ENCODE measurements around the gene ATF1.

ATF1 gene

DNA sequence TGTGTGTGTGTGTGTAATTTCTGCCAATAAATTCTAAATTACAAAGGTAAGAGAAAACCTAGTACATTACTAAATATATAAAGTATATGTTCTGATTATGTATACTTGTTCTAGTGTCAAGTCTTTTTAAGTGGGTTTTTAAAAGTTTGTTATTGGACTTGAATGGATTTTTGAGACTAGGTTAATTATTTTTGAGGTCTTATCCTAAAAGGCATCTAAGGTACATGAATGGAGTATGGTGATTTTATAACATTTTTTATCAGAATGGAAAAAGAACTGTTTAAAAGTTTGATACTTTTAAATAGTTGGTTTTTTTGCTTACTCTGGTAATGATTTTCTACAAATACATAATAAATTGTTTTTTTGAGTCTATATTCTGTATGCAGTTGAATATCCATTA lies 56.3 kb downstream of the ATF1 start:
- TF ChIP-seq CTCF (IDR thresholded peaks at IDR 0.05): no peak

- TF ChIP-seq CTCF (IDR thresholded peaks at IDR 0.05): no peak
These were observed 58.2 kb downstream of the ATF1 start for GRCh38 chr12:50822082-50822481.

- TF ChIP-seq CTCF (IDR thresholded peaks at IDR 0.05): no peak
These were observed 61.0 kb downstream of the ATF1 start for GRCh38 chr12:50824914-50825313.

GRCh38 chr12:50825372-50825838 lies 61.5 kb downstream of the ATF1 start:
- peak; percentile 51 for TF ChIP-seq CTCF (IDR thresholded peaks at IDR 0.05)

GRCh38 chr12:50828121-50828520 lies 64.2 kb downstream of the ATF1 start:
- no peak for TF ChIP-seq CTCF (IDR thresholded peaks at IDR 0.05)

- no peak for TF ChIP-seq CTCF (IDR thresholded peaks at IDR 0.05)
These were observed 65.0 kb downstream of the ATF1 start for GRCh38 chr12:50828886-50829285.

DNA sequence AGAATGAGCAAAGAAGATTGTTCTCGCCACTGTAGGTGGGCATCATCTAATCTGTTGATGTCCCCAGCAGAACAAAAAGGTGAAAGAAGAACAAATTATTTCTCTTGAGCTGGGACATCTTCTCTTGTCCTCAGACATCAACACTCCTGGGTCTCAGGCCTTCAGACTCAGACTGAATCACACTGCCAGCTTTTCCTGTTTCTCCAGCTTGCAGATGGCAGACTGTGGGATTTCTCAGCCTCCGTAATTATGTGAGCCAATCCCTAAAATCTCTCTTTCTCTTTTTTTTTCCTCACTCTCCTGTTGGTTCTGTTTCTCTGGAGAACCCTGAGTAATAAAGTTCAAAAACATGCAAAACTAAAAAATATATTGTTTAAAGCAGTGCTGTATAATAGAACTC lies 75.1 kb downstream of the ATF1 start:
- no peak for TF ChIP-seq CTCF (IDR thresholded peaks at IDR 0.05)

GRCh38 chr12:50840809-50841487 lies 77.0 kb downstream of the ATF1 start:
- no peak for TF ChIP-seq CTCF (IDR thresholded peaks at IDR 0.05)
